HG03139 (cell line): ENCODE results near the gene SYPL1.
"Not testable (repeated sequence)": the region's sequence is repeated elsewhere in the genome, so short reads cannot be mapped to it uniquely, and the experiment has no call there.

Source experiments
- ATAC-seq: cut with Tn5 transposase; IDR thresholded peaks from one replicate; pipeline ENCODE4 v1.9.1; 2021; ENCODE audit not compliant: unreplicated experiment

The SYPL1 gene

DNA sequence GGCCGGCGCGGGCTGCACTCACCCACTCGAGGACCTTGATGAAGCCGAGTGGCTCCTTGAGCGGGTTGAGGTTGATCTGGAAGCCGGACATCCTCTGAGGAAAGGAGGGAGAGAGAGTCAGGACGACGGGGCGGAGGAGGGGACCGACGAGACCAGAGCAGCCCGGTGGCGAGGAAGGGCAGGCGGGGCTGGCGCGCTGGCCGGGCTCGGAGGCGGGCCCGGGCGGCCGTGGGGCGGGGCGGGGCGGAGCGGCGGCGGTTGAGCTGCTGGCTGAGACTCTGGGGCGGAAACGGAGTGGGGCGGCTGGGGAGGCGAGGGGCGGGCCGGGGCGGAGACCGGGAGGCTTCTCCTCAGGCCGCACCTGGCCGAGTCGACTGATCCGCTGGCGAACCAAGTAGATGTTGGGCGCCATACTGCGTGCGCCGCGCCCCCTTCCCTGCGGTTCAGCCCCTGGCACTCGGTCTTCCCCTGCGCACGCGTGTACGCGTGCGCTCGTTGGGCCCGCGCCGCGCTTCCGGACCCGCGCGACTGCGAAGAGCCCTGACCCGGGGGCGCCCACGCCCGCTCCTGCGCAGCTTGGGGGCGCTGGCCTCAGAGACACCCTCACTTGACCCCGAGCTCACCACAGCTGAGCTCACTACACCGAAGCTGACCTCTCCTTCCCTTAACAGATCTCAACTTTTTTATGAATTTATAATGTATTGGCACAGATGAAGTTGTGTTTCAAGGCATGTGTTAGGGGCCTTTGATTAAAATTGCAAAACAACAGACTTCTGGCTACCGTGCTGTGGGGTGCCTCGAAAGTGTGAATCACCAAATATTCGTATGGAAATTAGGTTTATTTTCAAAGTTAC is at the start of gene SYPL1:
Gene SYPL1, minus strand, starts transcription at position 195 of the 854 bp plus-strand sequence. Its CDS starts 104 bp downstream, at position 91.
- ATAC-seq: peak; percentile 85

- no peak for ATAC-seq
Measured at GRCh38 chr7:106155027-106155426, 42.9 kb upstream of the SYPL1 start.

GRCh38 chr7:106153891-106154449 is 41.9 kb upstream of the SYPL1 start:
- peak; percentile 55 for ATAC-seq

DNA sequence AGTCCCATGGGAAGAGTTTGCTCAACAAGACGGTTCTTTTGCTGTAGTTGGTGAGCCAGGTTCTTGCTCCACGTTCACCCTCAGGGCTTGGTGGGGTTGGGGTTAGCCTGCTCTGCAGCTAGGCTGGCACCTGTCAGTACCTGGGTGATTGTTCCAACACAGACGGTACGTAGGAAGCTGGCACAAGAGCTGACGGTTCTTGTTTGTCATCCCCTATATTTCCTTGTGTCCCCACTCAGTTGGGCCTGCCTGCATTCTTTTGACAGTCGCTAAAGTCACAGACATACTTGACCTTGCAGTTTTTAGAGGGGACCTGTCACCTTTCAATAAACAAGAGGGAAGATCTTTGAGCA is 40.2 kb upstream of the SYPL1 start:
- ATAC-seq: no peak

DNA sequence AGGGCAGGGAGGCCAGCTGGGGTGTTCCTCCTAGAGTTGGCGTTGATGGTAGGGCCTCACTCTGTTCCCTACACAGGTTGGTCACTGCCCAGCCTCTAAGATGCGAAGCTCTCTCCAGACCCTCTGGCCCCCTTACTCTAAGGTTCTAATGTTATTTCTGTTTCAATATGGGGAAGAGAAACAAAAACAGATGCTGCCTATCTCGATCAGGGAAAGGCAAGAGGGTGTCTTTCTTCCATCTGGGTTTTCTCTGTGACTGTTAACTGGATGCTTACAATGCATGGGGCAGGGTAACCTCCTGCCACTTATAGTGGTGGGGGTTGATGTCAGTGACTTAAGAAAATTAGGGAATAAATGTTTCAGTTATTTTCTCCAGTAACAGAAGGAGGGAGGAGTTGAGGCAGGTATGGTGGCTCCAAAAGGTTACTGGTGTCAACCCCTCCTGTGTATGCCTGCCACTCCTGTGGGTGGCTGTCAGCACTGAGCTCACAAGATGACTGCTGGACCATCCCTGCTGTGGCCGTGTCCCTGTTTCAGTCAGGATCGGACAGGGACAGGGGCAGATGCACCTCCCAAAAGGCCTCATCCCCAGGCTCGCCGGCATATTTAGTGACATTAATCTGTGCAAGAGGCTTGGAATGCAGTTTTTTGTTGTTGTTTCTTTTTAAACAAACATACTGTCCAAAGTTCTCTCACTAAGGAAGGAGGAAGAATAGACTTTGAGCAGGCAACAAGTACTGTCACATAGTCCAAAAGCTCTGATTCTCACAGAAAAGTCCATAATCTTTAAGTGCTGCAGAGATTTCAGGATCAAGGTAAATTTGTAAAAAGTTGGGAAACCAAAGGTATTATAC is 39.6 kb upstream of the SYPL1 start:
- no peak for ATAC-seq

DNA sequence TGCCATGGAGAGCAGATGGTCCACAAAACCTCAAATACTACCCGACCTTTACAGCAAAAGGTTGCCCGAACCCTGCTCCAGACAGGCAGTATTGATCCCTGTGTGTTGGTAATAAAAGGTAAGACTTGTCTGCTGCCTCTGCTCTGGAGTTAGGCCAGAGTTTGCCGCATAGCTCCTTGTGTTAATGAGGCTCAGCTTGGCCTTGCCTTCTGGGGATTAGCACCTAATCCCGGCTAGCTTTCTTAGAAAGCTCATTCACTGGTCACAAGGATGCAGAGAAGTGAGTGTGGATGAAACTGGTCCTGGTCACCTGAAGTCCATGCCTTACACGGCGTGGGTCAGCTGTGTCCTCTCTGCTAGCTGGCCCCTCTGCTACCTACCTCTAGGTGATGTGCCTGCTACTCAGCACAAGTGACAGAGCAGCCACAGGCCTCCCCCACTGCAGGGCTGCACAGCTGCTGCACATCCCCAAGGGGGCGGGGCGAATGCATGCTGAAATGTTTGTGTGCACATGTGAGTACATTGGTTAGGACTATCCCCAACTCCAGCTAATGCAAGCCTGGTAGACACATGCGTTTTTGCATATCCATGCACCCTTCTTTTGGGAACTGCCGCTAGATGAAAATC is 31.7 kb upstream of the SYPL1 start:
- no peak for ATAC-seq

DNA sequence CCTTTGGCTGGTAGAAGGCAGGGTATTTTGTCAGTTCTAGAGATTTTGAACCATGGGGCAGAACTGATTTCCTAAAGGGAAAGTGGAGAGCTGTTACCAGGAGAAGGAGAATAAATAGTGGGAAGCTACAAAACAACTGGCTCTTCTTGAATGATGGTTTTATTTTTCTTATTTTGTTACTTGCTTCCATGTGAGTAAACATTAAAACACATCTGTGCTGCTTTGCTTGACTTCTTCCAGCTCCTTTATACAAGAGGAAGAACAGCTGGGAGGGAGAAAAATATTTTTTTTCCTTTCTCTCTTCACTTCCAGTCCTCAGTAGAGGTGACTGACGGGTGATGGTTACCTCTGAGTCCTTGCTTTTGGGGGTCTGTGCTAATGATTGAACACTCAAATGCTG is 30.0 kb upstream of the SYPL1 start:
- ATAC-seq: no peak

- no peak for ATAC-seq
Measured at GRCh38 chr7:106140406-106141173, 28.5 kb upstream of the SYPL1 start.

- ATAC-seq: no peak
Measured at GRCh38 chr7:106139265-106140251, 27.4 kb upstream of the SYPL1 start.

DNA sequence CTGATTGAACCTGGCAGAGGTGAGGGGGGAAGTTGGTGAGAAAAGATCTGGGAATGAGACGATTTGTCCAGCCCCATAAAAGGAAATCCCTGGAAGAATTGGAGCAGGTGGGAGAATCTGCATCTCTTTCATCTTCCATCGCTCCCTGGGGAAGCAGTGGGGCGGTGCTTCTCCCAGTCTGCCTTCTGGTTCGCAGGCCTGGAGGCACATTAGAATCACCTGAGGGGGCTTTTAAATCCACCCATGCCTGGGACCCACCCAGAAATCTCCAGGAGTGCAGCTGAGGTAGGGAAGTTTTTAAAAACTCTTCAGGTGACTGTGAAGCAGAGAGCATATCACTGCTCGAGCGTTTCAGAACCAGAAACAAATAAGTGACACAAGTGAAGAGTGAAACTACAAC is 26.7 kb upstream of the SYPL1 start:
- no peak for ATAC-seq

- not testable (repeated sequence) for ATAC-seq
Measured at GRCh38 chr7:106138181-106138580, 26.1 kb upstream of the SYPL1 start.

GRCh38 chr7:106134241-106134640 is 22.1 kb upstream of the SYPL1 start:
- ATAC-seq: no peak

DNA sequence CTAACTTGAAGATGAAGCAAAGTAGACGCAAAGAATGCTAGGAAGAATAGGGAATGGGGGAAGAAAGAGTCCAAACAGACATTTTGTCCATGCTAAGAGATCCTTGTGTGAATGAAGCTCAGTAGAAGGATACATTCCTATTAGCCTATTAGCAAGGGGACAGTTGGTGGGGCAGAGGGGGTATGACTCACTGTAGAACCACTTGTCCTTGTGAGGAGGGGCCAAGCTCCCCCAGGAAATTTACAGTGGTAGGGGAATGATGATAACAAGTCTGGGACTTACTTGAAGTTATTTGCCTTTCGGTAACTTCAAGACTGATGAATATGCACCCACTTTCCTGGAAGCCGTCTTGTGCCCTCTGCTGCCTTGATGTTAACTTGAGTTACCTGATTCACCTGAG is 17.2 kb upstream of the SYPL1 start:
- ATAC-seq: no peak

DNA sequence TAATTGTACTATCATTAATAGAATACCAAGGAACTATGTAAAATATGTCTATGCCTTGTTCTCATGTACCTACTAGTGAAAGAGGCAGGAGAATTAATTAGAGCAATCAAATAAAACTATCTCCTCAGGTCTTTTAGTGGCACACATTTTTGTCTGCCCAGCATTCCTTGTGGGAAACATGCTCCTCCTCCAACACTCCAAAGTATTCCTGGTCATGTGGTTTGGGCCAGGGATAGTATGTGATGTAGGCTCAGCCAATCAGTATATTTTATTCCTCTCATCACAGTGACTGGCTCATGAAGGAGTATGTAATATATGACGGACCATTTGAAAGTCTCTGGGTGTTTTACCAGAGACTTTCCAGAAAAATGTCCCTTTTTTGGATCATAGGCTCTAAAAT is 16.7 kb upstream of the SYPL1 start:
- no peak for ATAC-seq

DNA sequence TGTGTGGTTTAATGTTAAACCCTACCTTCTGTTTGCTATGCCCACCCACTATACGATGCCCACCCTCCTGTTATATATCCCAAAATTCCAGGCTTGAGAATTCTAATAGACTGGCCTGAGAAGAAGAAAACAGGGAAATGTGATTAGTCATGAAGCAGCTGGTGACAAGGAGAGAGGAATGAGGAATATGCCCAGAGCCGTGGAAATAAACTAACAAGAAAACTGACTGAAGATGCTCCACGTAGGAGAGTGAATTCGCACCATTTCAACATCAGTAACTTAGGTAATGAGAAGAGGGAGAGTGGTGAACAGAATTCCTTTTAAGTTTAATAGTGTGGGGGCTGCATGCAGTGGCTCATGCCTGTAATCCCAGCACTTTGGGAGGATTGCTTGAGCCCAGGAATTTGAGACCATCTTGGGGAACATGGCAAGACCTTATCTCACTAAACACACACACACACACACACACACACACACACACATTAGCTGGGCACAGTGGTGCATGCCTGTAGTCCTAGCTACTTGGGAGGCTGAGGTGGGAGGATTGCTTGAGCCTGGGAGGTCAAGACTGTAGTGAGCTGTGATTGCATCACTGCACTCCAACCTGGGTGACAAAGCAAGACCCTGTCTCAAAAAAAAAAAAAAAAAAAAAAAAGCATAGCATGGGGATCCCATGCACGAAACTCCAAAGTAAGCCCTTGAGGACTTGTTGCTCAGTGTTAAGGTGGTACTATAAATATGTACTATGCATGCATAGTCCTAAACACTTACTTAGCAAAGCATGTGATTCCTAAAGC is 16.1 kb upstream of the SYPL1 start:
- ATAC-seq: no peak

- no peak for ATAC-seq
Measured at GRCh38 chr7:106126170-106126938, 14.2 kb upstream of the SYPL1 start.

DNA sequence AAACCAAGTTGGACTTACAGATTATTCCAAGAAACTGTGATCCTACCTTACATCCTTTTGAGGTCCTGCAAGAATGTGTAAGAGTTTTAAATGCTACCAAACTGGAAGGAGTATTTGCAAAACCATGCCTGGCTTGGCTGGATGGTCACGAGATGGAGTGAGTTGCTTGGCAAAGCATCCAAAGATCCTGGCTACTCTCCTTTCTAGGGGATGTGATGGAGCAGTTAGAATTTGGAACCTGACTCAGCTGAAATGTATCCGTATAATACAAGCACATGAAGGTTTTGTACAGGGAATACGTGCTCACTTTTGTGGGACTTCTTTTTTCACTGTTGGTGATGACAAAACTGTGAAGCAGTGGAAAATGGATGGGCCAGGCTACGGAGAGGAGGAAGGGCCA is 13.3 kb upstream of the SYPL1 start:
- no peak for ATAC-seq

GRCh38 chr7:106124186-106124585 is 12.1 kb upstream of the SYPL1 start:
- no peak for ATAC-seq
